ENCODE measurements around the gene DEFB123. TPM values are rescaled to one million over a fixed set of nuclear protein-coding genes. Genes with fewer than 3 reads are reported as not detected.

DEFB123 gene, protein sequence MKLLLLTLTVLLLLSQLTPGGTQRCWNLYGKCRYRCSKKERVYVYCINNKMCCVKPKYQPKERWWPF
- total RNA-seq = not detected in 2 replicates

DNA sequence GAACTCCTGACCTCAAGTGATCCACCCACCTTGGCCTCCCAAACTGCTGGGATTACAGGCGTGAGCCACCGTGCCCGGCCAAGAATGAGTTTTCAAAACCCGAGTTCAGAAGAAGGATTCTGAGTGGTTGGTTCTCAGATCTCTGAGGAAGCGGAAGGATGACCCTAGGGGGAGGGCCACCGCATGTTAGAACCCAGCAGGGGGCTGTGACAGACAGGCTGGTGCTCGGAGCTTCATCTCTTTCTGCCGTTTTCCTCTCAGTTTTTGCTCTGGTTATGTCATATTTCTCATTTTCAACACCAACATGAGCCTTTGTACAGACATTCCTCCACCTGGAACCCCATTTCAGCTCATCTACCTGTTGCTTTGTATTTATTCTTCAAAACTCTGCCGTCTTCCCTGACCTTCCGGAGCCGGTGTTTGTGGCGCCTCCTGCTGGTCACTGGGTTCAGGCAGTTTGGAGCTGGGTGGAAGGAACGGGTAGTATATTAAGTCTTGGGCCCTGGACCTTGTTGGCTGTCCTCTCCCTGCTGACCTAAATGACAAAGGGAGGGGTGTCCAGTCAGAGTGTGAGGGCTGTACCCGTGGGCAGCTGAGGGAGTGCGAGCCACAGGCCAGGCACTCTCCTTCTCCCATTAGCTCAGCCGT lies at the start of gene DEFB123:
TSS of gene DEFB123 (plus strand) at position 621 of the 648 bp plus-strand sequence. CDS start 67 bp downstream, outside the sequence.

DNA sequence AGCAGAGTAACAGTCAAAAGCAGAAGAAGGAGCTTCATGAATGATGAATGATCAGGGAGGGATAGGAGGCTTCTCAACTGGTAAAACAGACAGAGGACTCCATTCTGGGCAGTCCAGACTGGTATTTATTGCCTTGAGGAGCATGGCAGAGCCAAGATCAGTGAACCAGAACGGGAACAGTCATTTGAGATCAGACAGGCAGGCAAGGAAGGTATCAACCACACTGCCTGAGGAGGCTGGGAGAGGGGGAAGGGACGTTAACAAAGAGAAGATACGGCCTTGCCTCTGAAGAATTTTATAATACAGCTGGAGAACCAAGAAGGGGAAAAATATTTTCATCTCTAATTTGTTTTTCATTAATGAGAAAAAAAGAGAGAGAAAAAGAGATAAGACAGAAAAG lies 34.3 kb upstream of the DEFB123 start, which contains the start of gene DEFB121:
TSS of gene DEFB121 (minus strand) at position 101 of the 400 bp plus-strand sequence. CDS start at position 38, 63 bp downstream.

DNA sequence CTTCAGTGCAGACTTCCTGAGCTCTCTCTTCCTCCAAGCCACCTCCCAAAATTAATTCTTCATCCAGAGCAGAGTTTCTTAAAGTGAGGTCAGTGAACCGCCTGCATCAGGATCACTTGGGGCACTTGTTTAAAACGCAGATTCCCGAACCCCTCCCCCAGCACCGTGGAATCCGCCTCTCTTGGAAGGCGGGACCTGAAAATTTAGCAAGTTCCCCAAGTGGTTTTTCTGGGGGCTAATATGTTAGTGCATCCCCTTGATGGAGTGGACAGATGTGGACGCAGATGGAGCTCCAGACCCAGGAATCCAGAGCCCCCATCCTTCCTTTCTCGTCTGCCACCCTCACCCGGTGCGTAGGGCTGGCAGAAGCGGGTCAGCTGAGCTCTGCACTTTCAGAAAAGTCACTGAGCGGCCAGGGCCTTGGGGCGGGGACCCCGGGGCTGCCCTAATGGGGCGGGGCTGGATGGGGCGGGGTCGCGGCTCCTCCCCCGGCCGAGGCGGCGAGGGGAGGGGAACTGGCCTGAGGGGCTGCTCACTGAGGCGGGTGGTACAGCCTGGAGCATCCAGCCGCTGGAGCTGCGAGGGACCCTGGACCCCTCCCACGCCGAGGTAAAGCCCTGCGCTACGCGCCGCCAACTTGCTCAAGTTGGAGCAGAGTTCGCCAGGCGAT lies 34.5 kb downstream of the DEFB123 start, which contains the start of the genes DEFB124 and REM1:
TSS of gene DEFB124 (minus strand) at position 370 of the 670 bp plus-strand sequence. CDS start 2,114 bp downstream, outside the sequence.
TSS of gene REM1 (plus strand) at position 531 of the 670 bp plus-strand sequence. CDS start 1,158 bp downstream, outside the sequence.

Other genes with a start within 250 kb of the DEFB123 start
- not detected in 2 replicates for gene DEFB115, start 183.0 kb upstream of the DEFB123 start, total RNA-seq
- gene DEFB116, start 132.0 kb upstream of the DEFB123 start, total RNA-seq = not detected in 2 replicates
- gene DEFB118, start 72.0 kb upstream of the DEFB123 start, total RNA-seq = not detected in 2 replicates
- not detected in 2 replicates for gene DEFB119, start 50.0 kb upstream of the DEFB123 start, total RNA-seq
- not detected in 2 replicates for gene DEFB121, start 34.4 kb upstream of the DEFB123 start, total RNA-seq
- gene DEFB124, start 34.5 kb downstream of the DEFB123 start, total RNA-seq = not detected in 2 replicates
- gene REM1, start 34.7 kb downstream of the DEFB123 start, total RNA-seq = 0.06 TPM in 1 of 2 replicates, not detected in the other
- gene HM13, start 73.8 kb downstream of the DEFB123 start, total RNA-seq = 31.6 and 74.3 TPM in 2 replicates
- 282 and 476 TPM in 2 replicates for gene ID1, start 164.7 kb downstream of the DEFB123 start, total RNA-seq
- not detected in 2 replicates for gene COX4I2, start 197.3 kb downstream of the DEFB123 start, total RNA-seq